GM18508 (cell line): ENCODE results near the gene ZNF726.
"Not testable (repeated sequence)": the region's sequence is repeated elsewhere in the genome, so short reads cannot be mapped to it uniquely, and the experiment has no call there.

Source experiments
- ATAC-seq: cut with Tn5 transposase; IDR thresholded peaks from one replicate; pipeline ENCODE4 v1.9.1; 2021; ENCODE audit warnings: moderate number of reproducible peaks; ENCODE audit not compliant: insufficient read depth, unreplicated experiment

Gene ZNF726

DNA sequence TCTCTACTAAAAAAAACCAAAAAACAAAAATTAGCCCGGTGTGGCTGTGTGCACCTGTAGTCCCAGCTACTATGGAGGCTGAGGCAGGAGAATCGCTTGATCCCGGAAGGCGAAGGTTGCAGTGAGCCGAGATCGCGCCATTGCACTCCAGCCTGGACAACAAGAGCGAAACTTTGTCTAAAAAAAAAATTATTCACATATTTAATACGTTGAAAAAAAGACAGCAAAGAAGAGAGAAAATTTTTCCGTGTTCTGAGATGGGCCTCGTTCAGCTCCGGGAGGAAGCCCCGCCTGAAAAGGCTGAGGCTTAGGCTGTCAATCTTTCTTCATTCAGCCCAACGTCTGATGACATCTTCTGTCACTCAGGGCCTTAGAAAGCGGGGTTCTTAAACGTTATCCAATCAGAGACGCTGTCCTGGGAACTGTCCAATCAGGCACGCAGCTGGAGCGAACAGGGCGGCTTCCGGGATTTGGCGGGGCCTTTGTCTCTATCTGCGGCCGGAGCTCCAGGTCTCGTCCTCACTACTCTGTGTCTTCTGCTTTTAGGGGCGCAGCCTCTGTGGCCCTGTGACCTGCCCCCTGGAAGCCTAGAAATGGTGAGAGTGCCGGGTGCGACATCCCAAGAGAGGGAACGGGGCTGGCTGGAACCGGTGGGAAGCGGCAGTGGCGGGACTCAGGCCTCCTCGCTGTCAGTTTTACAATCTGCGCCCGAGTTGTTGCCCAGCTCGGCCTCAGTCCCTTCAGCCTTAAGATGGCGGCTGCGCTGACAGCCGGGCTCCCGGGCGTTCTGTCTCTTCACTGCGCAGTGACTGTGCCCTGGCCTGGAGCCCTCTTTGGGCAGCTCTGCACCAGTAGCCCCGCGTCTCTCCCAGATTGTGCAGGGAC, at the start of gene ZNF726:
Gene ZNF726, plus strand, starts transcription at position 485 of the 885 bp plus-strand sequence. Its CDS starts 109 bp downstream, at position 594.
- ATAC-seq, result peak; percentile 89

DNA sequence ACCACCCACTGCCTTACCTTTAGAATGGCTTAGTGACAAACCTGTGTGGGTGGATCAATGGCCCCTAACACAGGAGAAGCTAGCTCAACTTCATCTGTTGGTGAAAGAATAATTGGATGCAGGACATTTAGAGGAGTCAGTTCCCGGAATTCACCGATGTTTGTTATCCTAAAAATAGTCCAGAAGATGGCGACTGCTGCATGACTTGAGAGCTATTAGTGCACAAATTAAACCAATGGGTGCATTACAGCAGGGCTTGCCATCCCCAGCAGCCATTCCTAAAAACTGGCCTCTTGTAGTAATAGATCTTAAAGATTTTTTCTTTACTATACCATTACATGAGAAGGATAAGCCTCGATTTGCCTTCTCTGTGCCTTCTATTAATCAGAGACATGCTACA, 46.8 kb upstream of the ZNF726 start:
- ATAC-seq, result no peak

DNA sequence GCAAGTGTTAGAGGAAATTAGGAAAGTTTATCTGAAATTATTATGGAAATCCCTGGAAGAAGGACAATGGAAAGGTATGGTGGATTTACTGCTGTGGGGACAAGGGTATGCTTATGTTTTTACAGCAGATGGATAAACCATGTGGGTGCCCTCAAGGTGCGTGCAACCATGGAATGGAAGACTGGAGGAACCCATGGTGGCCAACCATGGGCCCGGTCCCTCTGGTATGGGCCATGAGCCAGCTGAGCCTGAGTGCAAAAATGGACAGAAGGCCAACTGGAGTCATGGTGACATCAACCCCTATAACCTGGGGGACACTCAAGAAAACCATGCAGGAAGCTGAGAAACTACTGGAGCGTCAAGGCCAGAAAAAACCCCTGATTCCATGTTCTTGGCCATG, 46.1 kb upstream of the ZNF726 start:
- ATAC-seq, result no peak

DNA sequence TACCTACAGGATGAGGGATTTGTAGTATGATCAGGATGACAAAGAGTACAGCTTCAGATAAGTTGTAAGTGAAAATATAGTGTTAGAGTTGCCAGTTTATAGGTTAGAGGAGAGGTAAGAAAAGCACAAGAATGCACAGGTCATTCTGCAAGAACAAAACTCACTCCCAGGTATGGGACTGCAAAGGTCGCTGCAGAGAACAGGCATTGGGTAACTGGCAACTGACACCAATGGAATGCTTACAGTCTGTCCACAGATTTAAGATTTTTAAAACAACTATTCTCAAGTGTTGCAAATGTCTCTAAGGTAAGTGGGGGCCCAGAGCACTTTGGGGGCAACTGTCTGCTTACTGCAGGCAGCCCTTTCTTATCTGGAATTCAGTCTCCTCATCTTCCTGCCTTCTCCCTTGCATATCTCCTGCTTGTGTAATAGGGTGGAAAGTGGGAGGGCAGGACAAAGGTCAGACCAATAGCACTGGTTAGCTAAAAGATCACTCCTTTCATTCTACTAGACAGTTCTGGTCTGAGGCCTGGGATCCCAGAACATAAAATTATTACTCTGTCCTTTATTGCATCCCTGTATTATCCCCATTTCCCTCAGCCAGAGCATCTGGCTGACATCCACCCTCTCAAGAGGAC, 42.3 kb upstream of the ZNF726 start:
- no peak for ATAC-seq

DNA sequence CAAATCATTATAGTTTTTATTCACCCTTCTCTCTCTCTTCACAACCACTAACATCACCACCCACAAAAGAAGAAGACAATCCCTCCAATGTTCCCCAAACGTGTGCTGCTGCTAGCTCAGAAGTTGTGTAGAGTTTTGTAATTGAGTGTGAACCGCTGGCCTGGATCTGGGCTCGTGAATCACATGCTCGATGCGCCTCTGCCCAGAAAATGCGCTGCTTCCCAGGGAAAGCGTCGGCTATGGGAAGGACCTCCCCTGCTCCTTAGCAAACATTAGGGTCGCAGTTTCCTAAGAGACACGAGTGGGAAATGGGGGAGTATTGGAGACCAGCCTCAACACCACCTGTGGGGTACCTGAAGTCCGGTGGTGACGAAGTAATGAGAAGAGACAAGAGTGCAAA, 38.4 kb upstream of the ZNF726 start:
- ATAC-seq, result no peak

DNA sequence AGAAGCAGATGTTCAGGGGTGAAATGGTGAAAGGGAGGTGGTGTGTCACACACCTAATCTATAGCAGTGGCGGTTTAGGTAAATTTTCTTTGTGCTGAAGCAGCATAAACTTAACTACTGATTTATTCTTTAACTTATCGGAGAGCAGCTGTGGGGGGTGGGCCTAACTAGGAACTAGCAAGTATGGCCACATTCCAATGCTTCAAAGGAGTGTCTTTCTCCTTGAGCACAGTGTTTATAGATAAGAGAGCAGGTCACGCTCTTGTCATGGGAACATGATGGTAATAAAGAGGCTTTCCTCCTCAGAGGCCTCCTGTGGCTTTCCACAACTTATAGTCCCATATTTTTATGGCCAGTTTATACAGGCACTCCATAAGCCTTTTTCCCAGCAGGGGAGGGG, 37.9 kb upstream of the ZNF726 start:
- not testable (repeated sequence) for ATAC-seq

DNA sequence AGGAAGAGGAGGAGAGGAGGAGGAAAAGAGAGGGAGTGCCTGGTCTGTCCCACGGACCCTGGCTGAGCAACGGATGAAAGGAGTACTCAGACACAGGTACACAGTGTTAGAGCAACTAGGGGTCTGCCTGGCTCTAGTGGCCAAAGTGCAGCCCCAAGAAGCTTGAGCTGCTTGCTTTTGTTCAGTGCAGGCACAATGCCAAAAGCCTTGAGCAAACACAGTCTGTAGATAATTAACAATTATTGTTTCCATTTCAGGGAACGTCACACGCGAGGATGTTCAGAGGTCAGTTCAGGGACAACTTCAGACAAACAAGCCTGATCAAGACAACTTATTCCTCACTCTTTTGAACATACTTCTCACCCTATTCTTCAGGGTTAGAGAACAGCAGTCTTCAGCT, 32.2 kb upstream of the ZNF726 start:
- no peak for ATAC-seq

DNA sequence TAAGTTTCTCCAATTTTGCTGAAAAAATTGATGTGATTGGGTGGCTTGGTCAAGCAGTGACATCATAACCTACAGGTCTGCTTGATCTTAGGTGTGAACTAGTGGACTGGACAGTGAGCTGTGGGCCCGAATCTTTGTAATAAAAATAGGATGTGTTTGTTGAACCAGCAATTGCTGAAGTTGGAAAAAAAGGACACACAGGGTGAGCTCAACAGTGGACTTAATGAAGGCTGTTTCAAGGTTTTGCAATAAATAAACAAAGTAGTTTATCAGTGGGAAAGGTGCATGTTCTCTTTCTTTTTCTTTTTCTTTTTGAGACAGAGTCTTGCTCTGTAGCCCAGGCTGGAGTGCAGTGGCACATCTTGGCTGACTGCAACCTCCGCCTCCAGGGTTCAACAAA, 30.3 kb upstream of the ZNF726 start:
- ATAC-seq, result no peak

DNA sequence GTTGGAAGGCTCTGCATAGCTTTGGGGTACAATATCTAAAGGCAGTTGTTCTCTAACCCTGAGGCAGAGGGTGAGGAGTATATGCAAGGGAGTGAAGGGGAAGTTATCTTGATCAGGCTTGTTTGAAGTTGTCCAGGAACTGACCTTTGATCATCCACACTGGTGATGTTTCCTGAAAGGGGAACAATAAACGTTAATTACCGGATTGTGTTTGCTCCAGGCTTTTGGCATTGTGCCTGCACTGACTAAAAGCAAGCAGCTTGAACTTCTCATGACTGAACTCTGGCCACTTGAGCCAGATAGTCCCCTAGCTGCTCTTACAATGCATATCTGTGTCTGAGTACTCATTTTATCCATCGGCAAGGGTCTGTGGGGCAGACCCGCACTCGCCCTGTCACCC, 27.0 kb upstream of the ZNF726 start:
- ATAC-seq, result no peak

DNA sequence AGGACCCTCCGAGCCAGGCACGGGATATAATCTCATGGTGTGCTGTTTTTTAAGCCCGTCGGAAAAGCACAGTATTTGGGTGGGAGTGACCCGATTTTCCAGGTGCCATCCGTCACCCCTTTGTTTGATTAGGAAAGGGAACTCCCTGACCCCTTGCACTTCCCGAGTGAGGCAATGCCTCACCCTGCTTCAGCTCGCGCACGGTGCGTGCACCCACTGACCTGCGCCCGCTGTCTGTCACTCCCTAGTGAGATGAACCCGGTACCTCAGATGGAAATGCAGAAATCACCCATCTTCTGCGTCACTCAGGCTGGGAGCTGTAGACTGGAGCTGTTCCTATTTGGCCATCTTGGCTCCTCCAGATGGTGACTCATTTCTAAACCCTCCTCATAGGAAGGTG, 18.6 kb upstream of the ZNF726 start:
- not testable (repeated sequence) for ATAC-seq

DNA sequence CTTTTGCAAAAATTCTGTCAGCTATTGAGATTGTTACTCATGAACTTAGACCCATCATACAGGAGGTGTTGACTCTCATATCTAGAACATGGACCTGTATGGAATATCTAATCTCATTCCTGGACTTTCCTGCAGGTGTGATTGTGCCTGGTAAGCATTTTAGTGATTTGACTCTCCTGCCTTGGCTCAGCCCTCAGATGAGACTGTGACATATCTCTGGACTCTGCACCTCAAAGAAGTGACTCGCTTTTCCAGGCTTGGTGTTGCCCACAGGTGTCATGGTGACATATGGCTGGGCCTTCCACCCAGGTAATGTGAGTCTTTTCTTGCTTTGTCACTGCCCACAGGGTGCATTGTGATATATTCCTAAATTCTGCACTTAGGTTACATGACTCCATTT, 17.8 kb upstream of the ZNF726 start:
- no peak for ATAC-seq

DNA sequence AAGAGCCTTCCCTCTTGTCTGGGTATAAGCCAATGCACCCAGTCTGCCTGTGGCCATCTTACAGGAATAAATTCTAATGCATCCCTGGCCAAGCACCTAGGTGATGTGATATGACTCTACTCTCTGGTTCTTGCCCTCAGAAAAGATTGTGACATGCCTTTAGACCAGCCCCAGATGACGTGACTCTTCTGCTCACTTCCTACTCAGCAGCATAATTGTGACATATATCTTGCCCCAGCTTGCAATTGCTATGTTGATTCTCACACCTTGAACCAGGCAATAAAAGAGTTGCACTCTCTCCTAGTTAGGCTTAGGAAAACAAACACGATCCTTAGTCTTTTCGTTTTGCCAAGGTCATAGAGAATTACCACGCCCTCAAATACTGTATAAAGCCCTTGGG, 13.3 kb upstream of the ZNF726 start:
- ATAC-seq, result no peak

DNA sequence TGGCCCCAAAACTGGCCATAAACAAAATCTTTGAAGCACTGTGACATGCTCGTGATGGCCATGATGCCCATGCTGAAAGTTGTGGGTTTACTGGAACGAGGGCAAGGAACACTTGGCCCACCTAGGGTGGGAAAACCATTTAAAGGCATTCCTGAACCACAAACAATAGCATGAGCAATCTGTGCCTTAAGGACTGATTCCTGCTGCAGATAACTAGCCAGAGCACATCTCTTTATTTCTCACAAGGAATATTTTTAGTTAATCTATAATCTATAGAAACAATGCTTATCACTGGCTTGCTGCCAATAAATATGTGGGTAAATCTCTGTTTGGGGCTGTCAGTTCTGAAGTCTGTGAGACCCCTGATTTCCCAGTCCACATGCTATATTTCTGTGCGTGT, 10.3 kb upstream of the ZNF726 start:
- ATAC-seq, result no peak

DNA sequence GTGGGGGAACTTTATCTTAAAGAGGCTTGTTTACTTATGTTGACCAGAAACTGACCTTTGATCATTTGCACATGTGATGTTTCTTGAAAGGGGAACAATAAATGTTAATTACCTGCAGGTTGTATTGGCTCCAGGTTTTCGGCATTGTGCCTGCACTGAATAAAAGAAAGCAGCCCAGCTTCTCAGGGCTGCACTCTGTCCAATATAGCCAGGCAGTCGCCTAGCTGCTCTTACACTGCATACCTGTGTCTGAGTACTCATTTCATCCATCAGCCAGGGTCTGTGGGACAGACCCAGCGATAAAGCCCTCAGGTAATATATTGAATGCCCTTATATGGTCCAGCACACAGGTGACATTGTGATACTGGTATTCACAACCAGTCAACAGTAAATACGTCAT, 8.9 kb upstream of the ZNF726 start:
- no peak for ATAC-seq

DNA sequence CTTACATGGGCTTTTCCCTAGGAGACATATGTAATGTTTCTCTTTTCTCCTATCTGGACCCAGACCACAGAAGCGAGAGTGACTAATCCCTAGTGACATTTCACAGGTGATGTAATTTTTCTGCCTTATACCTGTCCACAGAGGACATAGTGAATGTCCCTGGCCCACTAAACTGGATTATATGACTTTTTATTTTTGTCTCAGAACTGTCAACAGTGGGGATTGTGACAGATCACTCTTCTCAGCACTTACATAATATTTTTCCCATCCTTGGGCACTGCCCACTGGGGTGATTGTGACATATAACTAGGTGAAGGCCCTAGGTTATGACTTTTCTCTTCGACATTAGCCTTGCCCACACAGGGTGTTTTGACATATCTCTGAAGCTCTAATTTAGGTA, 7.9 kb upstream of the ZNF726 start:
- no peak for ATAC-seq

DNA sequence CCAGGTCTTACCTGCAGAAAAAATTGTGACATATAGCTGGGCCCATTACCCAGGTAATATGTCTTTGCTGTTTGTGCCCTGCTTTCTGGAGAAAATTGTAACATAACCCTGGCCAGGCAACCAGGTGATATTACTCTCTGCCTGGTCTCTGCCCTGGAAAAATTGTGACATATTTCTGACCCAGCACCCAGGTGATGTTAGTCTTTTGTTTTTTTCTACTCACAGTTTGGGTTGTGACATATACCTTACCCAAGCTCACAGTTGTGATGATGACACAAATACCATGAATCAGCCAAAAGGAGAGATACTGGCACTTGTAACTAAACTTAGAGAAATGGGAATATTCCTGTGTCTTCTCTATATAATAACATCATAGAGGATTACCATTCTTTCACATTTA, 6.5 kb upstream of the ZNF726 start:
- ATAC-seq, result no peak

DNA sequence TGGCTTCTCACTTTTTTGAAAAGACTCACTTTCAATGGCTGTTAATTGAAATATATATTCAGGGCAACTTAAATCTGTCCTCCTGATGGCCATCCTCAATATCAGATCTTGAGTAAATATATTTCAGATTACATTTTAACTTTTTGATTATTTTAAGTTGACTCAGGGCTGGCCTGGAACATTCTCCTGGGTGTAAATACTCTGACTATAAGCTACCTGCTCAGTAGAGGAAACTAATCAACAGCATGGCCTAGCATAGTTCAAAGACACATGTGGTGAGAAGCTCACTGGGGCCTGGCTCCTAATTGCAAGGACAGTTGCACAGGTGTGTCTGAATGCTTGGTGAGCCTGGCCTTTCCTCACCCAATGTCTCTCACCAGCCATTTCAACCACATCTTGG, 5.5 kb upstream of the ZNF726 start:
- ATAC-seq, result no peak

DNA sequence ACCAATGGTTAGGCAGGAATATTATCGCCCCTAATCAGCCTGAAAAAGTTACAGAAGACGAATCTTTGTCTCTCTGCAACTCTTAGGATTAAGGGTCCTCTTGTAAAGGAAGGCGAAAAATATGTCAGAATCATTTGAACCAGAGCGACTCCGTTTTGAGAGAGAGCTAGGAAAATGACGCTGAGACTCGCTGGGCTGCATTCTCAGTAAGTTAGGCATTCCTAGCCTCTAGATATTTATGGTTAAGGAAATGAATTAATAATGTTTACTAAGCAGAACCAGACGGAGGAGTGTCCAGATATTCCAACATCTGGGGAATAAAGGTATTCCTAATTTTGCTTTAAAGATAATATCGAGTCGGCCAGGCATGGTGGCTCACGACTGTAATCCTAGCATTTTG, 755 bp upstream of the ZNF726 start:
- ATAC-seq, result no peak

DNA sequence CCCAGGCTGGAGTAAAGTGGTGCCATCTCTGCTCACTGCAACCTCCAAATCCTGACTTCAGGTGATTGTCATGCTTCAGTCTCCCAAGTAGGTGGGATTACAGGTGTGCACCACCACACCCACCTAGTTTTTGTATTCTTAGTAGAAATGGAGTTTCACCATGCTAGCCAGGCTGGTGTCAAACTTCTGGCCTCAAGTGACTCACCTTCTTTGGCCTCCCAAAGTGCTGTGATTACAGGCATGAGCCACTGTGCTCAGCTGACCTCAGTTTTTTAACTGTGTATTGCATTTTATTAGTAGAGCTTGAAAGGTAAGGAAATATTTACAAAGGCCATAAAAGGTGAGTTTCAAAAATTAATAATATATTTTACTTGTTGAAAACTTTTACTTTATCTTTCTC, 2.3 kb downstream of the ZNF726 start:
- no peak for ATAC-seq

DNA sequence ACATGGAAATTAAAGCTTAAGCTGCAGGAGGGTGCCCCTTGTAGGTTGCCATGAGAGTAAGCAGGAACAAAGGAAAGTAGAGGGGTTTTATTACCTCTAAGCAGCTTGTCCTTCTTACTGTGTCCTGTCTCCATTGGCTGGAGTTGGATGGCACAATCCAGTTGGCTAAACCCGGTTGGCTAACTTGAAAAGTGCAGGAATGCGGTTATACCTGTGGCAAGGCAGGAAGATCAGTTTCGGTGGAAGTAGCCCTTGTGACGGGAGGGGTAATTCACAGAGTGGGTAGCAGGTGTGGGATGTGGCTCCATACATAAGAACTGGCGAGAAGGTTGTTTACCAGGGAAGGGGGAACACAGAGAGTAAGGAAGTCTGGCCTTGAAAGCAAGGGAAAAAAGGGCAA, 3.2 kb downstream of the ZNF726 start:
- ATAC-seq, result no peak

DNA sequence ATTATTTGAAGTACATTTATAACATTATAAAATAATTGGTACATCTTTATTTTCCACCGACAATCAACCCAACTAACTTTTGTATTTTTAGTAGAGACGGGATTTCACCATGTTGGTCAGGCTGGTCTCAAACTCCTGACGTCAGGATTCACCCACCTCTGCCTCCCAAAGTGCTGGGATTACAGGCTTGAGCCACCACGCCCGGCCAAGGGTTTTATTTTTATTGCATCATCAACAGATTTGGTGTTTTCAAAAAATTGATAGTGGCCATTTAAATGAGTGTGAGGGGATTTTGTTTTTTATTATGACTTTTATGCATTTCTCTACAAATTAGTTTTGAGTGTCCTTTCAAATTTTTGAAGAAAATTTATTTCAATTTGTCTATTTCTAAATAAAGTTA, 10.6 kb downstream of the ZNF726 start:
- ATAC-seq, result no peak

DNA sequence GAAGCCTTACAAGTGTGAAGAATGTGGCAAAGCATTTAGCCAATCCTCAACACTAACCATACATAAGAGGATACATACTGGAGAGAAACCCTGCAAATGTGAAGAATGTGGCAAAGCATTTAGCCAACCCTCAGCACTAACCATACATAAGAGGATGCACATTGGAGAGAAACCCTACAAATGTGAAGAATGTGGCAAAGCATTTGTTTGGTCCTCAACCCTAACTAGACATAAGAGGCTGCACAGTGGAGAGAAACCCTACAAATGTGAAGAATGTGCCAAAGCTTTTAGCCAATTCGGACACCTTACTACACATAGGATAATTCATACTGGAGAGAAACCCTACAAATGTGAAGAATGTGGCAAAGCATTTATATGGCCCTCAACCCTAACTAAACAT, 18.2 kb downstream of the ZNF726 start:
- ATAC-seq, result no peak
